Neural crest cell (in vitro differentiated cells): Measurements from ENCODE around the gene UBE2E1. TPM values are rescaled to one million over a fixed set of nuclear protein-coding genes. Genes with fewer than 3 reads are reported as not detected.
A peak's percentile ranks its signal among the peaks of the same experiment; 100 is the strongest.

Source experiments
- DNase-seq: peaks from one replicate; pipeline ENCODE4 v3.0.0; 2021; ENCODE audit warnings: low read depth, mixed read lengths, low spot score
- H3K27ac Mint-ChIP-seq: one replicate; pipeline ENCODE4 v1.8.0; 2021; ENCODE audit warnings: mild to moderate bottlenecking, mixed read lengths; ENCODE audit not compliant: unreplicated experiment
- H3K27me3 Mint-ChIP-seq: 2 replicates; pipeline ENCODE4 v1.8.0; 2021; ENCODE audit warnings: low read depth, mild to moderate bottlenecking, mixed read lengths
- H3K36me3 Mint-ChIP-seq: 2 replicates; pipeline ENCODE4 v1.8.0; 2021; ENCODE audit warnings: low read depth, mild to moderate bottlenecking, mixed read lengths
- H3K4me1 Mint-ChIP-seq: 2 replicates; pipeline ENCODE4 v1.8.0; 2021; ENCODE audit warnings: mixed read lengths
- H3K4me3 Mint-ChIP-seq: one replicate; pipeline ENCODE4 v1.8.0; 2021; ENCODE audit warnings: mild to moderate bottlenecking, mixed read lengths
- H3K9me3 Mint-ChIP-seq: 2 replicates; pipeline ENCODE4 v1.8.0; 2021; ENCODE audit warnings: mixed read lengths
- total RNA-seq: library from RNA; stranded (reverse); gene quantifications from 2 replicates; pipeline ENCODE4 v1.2.1, GENCODE V29; 2021
- TF ChIP-seq, protein P1 (sequence below): fragments of 200-600 bp; sonication (generic); conservative IDR thresholded peaks from 2 replicates; pipeline ENCODE4 v1.5.0; 2021; ENCODE audit warnings: antibody characterized with exemption, mild to moderate bottlenecking

Gene UBE2E1
- total RNA-seq, 1 donor from 2014 or later = 86.2 TPM

DNA sequence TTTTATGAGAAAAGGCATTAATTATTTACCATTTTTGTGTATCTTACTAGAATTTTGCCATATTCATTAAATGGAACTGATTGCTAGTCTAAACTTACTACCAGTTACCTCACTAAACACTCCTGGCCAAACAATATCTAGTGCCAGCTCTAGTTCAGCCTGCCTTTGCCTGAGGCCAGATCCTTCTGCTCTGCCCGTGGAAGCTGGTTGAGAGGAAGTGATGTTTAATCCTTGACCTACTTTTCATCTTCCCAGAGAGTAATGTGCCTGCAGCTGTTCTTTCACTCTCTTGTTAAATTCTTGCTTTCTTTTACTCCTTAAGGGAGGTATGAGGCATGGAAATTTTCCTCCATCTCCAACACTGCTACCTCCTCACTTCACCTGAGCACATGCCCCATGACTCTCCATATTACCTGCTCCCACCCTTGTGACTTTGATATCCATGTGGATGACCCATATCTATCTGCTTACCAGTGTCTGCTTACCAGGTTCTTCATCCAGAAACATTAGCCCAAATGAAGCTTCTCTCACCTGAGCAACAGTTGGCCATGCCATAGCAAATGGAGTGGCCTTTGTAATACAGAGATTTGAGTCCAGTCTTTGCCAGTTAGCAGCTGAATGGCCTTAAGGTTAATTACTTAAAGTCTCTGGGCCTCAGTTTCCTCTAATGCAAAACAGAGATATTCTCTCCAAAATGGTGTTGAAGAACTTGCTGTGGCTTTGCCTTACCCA, 53.4 kb downstream of the UBE2E1 start:
- TF ChIP-seq, protein P1, sequence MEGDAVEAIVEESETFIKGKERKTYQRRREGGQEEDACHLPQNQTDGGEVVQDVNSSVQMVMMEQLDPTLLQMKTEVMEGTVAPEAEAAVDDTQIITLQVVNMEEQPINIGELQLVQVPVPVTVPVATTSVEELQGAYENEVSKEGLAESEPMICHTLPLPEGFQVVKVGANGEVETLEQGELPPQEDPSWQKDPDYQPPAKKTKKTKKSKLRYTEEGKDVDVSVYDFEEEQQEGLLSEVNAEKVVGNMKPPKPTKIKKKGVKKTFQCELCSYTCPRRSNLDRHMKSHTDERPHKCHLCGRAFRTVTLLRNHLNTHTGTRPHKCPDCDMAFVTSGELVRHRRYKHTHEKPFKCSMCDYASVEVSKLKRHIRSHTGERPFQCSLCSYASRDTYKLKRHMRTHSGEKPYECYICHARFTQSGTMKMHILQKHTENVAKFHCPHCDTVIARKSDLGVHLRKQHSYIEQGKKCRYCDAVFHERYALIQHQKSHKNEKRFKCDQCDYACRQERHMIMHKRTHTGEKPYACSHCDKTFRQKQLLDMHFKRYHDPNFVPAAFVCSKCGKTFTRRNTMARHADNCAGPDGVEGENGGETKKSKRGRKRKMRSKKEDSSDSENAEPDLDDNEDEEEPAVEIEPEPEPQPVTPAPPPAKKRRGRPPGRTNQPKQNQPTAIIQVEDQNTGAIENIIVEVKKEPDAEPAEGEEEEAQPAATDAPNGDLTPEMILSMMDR = no peak
- Mint-ChIP-seq H3K27ac (no peak overlapping the region), H3K4me1 (peaks cover 59% of the 10 kb centered on the region), H3K9me3 (no peaks in the 10 kb centered on the region), H3K27me3 (no peaks in the 10 kb centered on the region), H3K4me3 (no peak overlapping the region), H3K36me3 (peaks cover 2% of the 10 kb centered on the region)
- no peak for DNase-seq

DNA sequence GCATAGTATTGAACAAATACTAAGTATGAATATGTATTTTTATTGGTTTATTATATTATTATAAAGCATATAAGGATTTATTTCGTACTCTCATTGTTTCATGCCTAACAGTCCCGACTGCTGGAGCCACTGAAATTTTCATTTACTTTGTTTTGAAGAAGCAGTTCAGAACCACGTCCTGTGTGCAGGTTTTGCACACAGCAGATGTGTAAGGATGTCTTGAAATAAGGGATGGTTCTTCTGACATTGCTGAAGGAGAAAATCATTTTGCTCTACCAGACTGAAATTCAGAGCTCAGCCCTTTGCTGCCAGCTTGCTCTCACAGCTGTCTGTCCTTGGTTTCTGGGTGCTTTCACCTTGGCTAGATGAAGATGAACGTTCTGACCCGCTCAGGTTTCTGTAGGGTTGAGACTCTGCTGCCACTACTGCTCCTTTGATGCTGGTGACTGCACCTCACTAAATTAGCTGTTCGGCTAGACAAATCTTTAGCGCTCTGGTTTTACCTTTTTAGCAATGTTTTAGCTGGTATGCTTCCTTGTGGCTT, 54.2 kb downstream of the UBE2E1 start:
- TF ChIP-seq, protein P1 = no peak
- Mint-ChIP-seq H3K27me3 (no peaks in the 10 kb centered on the region), H3K9me3 (no peaks in the 10 kb centered on the region), H3K36me3 (peaks cover 2% of the 10 kb centered on the region), H3K4me1 (peaks cover 66% of the 10 kb centered on the region), H3K4me3 (no peak overlapping the region), H3K27ac (no peak overlapping the region)
- DNase-seq = no peak

DNA sequence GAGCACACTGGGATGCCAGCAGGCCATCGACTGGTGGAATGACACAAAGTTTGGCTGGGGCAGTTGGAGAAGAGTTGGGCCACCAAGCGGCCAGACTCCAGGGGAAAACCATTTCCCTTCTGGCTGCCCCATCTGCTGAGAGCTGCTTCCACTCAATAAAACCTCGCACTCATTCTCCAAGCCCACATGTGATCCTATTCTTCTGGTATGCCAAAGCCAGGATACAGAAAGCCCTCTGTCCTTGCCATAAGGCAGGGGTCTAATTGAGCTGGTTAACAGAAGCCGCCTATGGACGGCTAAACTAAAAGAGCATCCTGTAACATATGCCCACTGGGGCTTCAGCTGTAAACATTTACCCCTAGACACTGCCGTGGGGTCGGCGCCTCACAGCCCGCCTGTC, 55.9 kb downstream of the UBE2E1 start:
- peaks cover 79% of the 10 kb centered on the region for H3K4me1 Mint-ChIP-seq
- TF ChIP-seq, protein P1 = no peak

DNA sequence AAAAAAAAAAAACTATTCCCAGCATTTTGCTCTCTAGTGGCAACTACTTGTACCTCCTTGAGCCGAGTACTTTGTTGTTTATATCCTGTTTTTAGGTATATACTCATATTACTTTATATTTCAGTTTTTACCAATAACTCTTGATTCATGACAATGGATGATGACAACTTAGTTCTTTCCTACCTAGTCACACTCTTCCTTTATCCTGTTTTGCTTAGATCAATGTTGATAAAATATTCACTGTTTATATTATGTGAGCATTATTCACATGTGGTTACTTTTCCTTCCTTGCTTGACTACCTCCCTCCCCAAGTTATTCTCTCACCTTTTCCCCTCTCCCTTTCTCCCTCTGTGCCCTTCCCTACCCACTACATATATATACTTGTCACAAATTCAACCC, 57.3 kb downstream of the UBE2E1 start:
- Mint-ChIP-seq H3K27ac (no peak overlapping the region), H3K36me3 (peaks cover 2% of the 10 kb centered on the region), H3K9me3 (no peaks in the 10 kb centered on the region), H3K27me3 (no peaks in the 10 kb centered on the region), H3K4me3 (peak overlapping the region; percentile 38), H3K4me1 (peaks cover 77% of the 10 kb centered on the region)
- TF ChIP-seq, protein P1 = no peak
- DNase-seq = no peak

More for the DNA sequence above, 55.9 kb downstream of the UBE2E1 start:
- Mint-ChIP-seq H3K4me3 (no peak overlapping the region), H3K36me3 (peaks cover 2% of the 10 kb centered on the region), H3K27ac (no peak overlapping the region), H3K27me3 (no peaks in the 10 kb centered on the region), H3K9me3 (no peaks in the 10 kb centered on the region)
- no peak for DNase-seq

DNA sequence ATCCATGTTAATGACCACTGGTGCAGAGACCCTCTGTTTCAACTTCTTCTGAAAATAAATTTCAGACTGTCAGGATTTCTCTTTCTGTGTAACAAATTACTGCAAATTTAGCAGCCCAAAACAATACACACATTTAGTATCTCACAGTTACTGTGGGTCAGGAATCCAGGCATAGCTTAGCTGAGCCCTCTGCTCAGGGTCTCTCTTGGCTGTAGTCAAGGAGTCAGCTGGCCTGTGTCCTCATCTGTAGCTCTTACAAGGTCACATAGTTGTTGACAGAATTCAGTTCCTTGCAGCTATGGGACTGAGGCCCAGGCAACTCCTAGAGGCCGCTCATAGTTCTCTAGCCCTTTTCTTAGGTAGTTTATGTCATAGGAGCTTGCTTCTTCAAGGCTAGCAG, 59.2 kb downstream of the UBE2E1 start:
- no peak for DNase-seq
- Mint-ChIP-seq H3K27ac (no peak overlapping the region), H3K4me1 (peaks cover 76% of the 10 kb centered on the region), H3K27me3 (no peaks in the 10 kb centered on the region), H3K36me3 (peaks cover 2% of the 10 kb centered on the region), H3K9me3 (no peaks in the 10 kb centered on the region), H3K4me3 (peak overlapping the region; percentile 6)
- TF ChIP-seq, protein P1 = no peak
